Gastrocnemius medialis (tissue), 4 donors: ENCODE results near the gene PIP4K2A.

Experiments used
- POLR2A ChIP-seq, 2 donors: fragments of 450-650 bp; IDR thresholded peaks; one replicate each; pipeline ENCODE4 v1.6.1; 2017; ENCODE audit warnings: antibody characterized with exemption in 2 of 2, mild to moderate bottlenecking in 2 of 2, moderate library complexity in 2 of 2
- TF ChIP-seq, protein P1 (sequence below), 5 experiments: fragments of 450-650 bp in 3 of 5; fragments of 200-600 bp in 2 of 5; sonication (generic) in 2 of 5; IDR thresholded peaks in 4 of 5; conservative IDR thresholded peaks in 1 of 5; 1 replicate in 4 of 5; 2 replicates in 1 of 5; pipeline ENCODE4 v1.5.1; 2016 to 2019; ENCODE audit warnings: antibody characterized with exemption in 5 of 5, mild to moderate bottlenecking in 3 of 5, moderate library complexity in 3 of 5

GRCh38 chr10:22659866-22660265, 54.5 kb downstream of the PIP4K2A start:
- TF ChIP-seq, protein P1, sequence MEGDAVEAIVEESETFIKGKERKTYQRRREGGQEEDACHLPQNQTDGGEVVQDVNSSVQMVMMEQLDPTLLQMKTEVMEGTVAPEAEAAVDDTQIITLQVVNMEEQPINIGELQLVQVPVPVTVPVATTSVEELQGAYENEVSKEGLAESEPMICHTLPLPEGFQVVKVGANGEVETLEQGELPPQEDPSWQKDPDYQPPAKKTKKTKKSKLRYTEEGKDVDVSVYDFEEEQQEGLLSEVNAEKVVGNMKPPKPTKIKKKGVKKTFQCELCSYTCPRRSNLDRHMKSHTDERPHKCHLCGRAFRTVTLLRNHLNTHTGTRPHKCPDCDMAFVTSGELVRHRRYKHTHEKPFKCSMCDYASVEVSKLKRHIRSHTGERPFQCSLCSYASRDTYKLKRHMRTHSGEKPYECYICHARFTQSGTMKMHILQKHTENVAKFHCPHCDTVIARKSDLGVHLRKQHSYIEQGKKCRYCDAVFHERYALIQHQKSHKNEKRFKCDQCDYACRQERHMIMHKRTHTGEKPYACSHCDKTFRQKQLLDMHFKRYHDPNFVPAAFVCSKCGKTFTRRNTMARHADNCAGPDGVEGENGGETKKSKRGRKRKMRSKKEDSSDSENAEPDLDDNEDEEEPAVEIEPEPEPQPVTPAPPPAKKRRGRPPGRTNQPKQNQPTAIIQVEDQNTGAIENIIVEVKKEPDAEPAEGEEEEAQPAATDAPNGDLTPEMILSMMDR (IDR thresholded peaks at IDR 0.05 in 4 of 5, conservative IDR thresholded peaks at IDR 0.05 in 1 of 5) = no peak
- TF ChIP-seq POLR2A (IDR thresholded peaks at IDR 0.05) = no peak
